ENCODE measurements around the gene TNIK. TPM values are rescaled to one million over a fixed set of nuclear protein-coding genes. Genes with fewer than 3 reads are reported as not detected.

TNIK gene
- total RNA-seq, 1 experiment from 2014 or later, result 22.4 TPM

GRCh38 chr3:171373711-171374110 lies 86.5 kb downstream of the TNIK start:
- ChIA-PET POLR2A (no interaction called here), CTCF (no interaction called here)
- Histone ChIP-seq H3K36me3 (ENCODE audit: control insufficient read depth, insufficient read depth, low read length) (no peaks in the 10 kb centered on the region), H3K27me3 (replicated peaks; ENCODE audit: control insufficient read depth, insufficient read depth, low read length) (no peaks in the 10 kb centered on the region), H3K9me3 (no peaks in the 10 kb centered on the region), H3K4me1 (peaks cover 8% of the 10 kb centered on the region), H3K4me3 (ENCODE audit: low read depth, low read length) (no peak overlapping the region)
- TF ChIP-seq CTCF (IDR thresholded peaks at IDR 0.05; ENCODE audit: insufficient read depth in 1 of 2, low read depth in 1 of 2, low read length in 1 of 2, severe bottlenecking in 1 of 2, unreplicated experiment in 1 of 2), result no peak
- DNase-seq, result no peak
- H3K4me1 Mint-ChIP-seq (ENCODE audit: low read depth, unreplicated experiment), result peaks cover 5% of the 10 kb centered on the region
- H3K9me3 Mint-ChIP-seq (ENCODE audit: unreplicated experiment), result no peaks in the 10 kb centered on the region
- no peak overlapping the region for H3K27ac Mint-ChIP-seq (ENCODE audit: unreplicated experiment)
- intact Hi-C loops (cut with micrococcal nuclease; ENCODE audit: unreplicated experiment), result no loop called here
- BruUV-seq (replicated peaks), result no TSS peak
- no peaks in the 10 kb centered on the region for H3K27me3 Mint-ChIP-seq (ENCODE audit: insufficient read depth, unreplicated experiment)
- no peak overlapping the region for H3K4me3 Mint-ChIP-seq (ENCODE audit: unreplicated experiment)
- H3K36me3 Mint-ChIP-seq (ENCODE audit: insufficient read depth, unreplicated experiment), result no peaks in the 10 kb centered on the region

- no peaks in the 10 kb centered on the region for H3K27me3 ChIP-seq (replicated peaks; ENCODE audit: control insufficient read depth, insufficient read depth, low read length)
- intact Hi-C loops (cut with micrococcal nuclease; ENCODE audit: unreplicated experiment), result no loop called here
- BruUV-seq (replicated peaks), result no TSS peak
Observed at GRCh38 chr3:171372694-171373093, 87.5 kb downstream of the TNIK start.

GRCh38 chr3:171371354-171371753 lies 88.9 kb downstream of the TNIK start:
- no peak overlapping the region for H3K4me3 Mint-ChIP-seq (ENCODE audit: unreplicated experiment)
- no peaks in the 10 kb centered on the region for H3K27me3 Mint-ChIP-seq (ENCODE audit: insufficient read depth, unreplicated experiment)
- no peaks in the 10 kb centered on the region for H3K27me3 ChIP-seq (replicated peaks; ENCODE audit: control insufficient read depth, insufficient read depth, low read length)
- H3K4me1 Mint-ChIP-seq (ENCODE audit: low read depth, unreplicated experiment), result peaks cover 5% of the 10 kb centered on the region
- H3K36me3 ChIP-seq (ENCODE audit: control insufficient read depth, insufficient read depth, low read length), result no peaks in the 10 kb centered on the region
- POLR2A ChIA-PET, result no interaction called here
- no peak for TF ChIP-seq CTCF (IDR thresholded peaks at IDR 0.05; ENCODE audit: insufficient read depth in 1 of 2, low read depth in 1 of 2, low read length in 1 of 2, severe bottlenecking in 1 of 2, unreplicated experiment in 1 of 2)
- no peak overlapping the region for H3K4me3 ChIP-seq (ENCODE audit: low read depth, low read length)
- intact Hi-C loops (cut with micrococcal nuclease; ENCODE audit: unreplicated experiment), result no loop called here
- no peaks in the 10 kb centered on the region for H3K9me3 ChIP-seq
- no peak overlapping the region for H3K27ac Mint-ChIP-seq (ENCODE audit: unreplicated experiment)
- no TSS peak for BruUV-seq (replicated peaks)
- no peaks in the 10 kb centered on the region for H3K36me3 Mint-ChIP-seq (ENCODE audit: insufficient read depth, unreplicated experiment)
- DNase-seq, result no peak
- peaks cover 8% of the 10 kb centered on the region for H3K4me1 ChIP-seq
- H3K9me3 Mint-ChIP-seq (ENCODE audit: unreplicated experiment), result no peaks in the 10 kb centered on the region
- CTCF ChIA-PET, result no interaction called here

More at GRCh38 chr3:171372694-171373093, 87.5 kb downstream of the TNIK start:
- H3K4me3 Mint-ChIP-seq (ENCODE audit: unreplicated experiment), result no peak overlapping the region
- H3K27me3 Mint-ChIP-seq (ENCODE audit: insufficient read depth, unreplicated experiment), result no peaks in the 10 kb centered on the region
- Histone ChIP-seq H3K9me3 (no peaks in the 10 kb centered on the region), H3K36me3 (ENCODE audit: control insufficient read depth, insufficient read depth, low read length) (no peaks in the 10 kb centered on the region), H3K4me3 (ENCODE audit: low read depth, low read length) (no peak overlapping the region), H3K4me1 (peaks cover 8% of the 10 kb centered on the region)
- no peak overlapping the region for H3K27ac Mint-ChIP-seq (ENCODE audit: unreplicated experiment)
- no peak for TF ChIP-seq CTCF (IDR thresholded peaks at IDR 0.05; ENCODE audit: insufficient read depth in 1 of 2, low read depth in 1 of 2, low read length in 1 of 2, severe bottlenecking in 1 of 2, unreplicated experiment in 1 of 2)
- H3K4me1 Mint-ChIP-seq (ENCODE audit: low read depth, unreplicated experiment), result peaks cover 5% of the 10 kb centered on the region
- no peaks in the 10 kb centered on the region for H3K36me3 Mint-ChIP-seq (ENCODE audit: insufficient read depth, unreplicated experiment)
- ChIA-PET POLR2A (no interaction called here), CTCF (no interaction called here)
- DNase-seq, result no peak
- H3K9me3 Mint-ChIP-seq (ENCODE audit: unreplicated experiment), result no peaks in the 10 kb centered on the region

All from Caco-2 (cell line).